ENCODE measurements around the gene EMSY.
"Not testable (repeated sequence)": the region's sequence is repeated elsewhere in the genome, so short reads cannot be mapped to it uniquely, and the experiment has no call there.

Gene EMSY

GRCh38 chr11:76568621-76569020 is 123.8 kb downstream of the EMSY start:
- no peak for DNase-seq (ENCODE audit: low spot score)

- DNase-seq (ENCODE audit: low spot score) = not testable (repeated sequence)
Measured at GRCh38 chr11:76572181-76572875, 127.5 kb downstream of the EMSY start.

GRCh38 chr11:76574406-76574805 is 129.6 kb downstream of the EMSY start:
- no peak for DNase-seq (ENCODE audit: low spot score)

- no peak for DNase-seq (ENCODE audit: low spot score)
Measured at GRCh38 chr11:76574879-76575278, 130.1 kb downstream of the EMSY start.

GRCh38 chr11:76577226-76577920 is 132.6 kb downstream of the EMSY start:
- DNase-seq (ENCODE audit: low spot score) = no peak

GRCh38 chr11:76577921-76578653 is 133.3 kb downstream of the EMSY start:
- DNase-seq (ENCODE audit: low spot score) = no peak

- no peak for DNase-seq (ENCODE audit: low spot score)
Measured at GRCh38 chr11:76578654-76579055, 133.8 kb downstream of the EMSY start.

GRCh38 chr11:76579056-76579751 is 134.4 kb downstream of the EMSY start:
- DNase-seq (ENCODE audit: low spot score) = no peak

- no peak for DNase-seq (ENCODE audit: low spot score)
Measured at GRCh38 chr11:76579752-76580151, 134.9 kb downstream of the EMSY start.

- DNase-seq (ENCODE audit: low spot score) = not testable (repeated sequence)
Measured at GRCh38 chr11:76582471-76582870, 137.7 kb downstream of the EMSY start.

GRCh38 chr11:76587820-76588454 is 143.1 kb downstream of the EMSY start:
- no peak for DNase-seq (ENCODE audit: low spot score)

GRCh38 chr11:76588455-76589325 is 143.9 kb downstream of the EMSY start:
- DNase-seq (ENCODE audit: low spot score) = no peak

GRCh38 chr11:76589477-76589876 is 144.7 kb downstream of the EMSY start:
- no peak for DNase-seq (ENCODE audit: low spot score)

GRCh38 chr11:76589964-76590950 is 145.4 kb downstream of the EMSY start:
- DNase-seq (ENCODE audit: low spot score) = no peak

GRCh38 chr11:76591416-76591815 is 146.6 kb downstream of the EMSY start:
- DNase-seq (ENCODE audit: low spot score) = no peak

GRCh38 chr11:76592025-76592914 is 147.5 kb downstream of the EMSY start:
- no peak for DNase-seq (ENCODE audit: low spot score)

GRCh38 chr11:76592961-76593360 is 148.1 kb downstream of the EMSY start:
- peak; percentile 14 for DNase-seq (ENCODE audit: low spot score)

GRCh38 chr11:76595091-76595490 is 150.3 kb downstream of the EMSY start:
- DNase-seq (ENCODE audit: low spot score) = not testable (repeated sequence)

- peak; percentile 22 for DNase-seq (ENCODE audit: low spot score)
Measured at GRCh38 chr11:76596652-76597051, 151.8 kb downstream of the EMSY start.

Data from D341Med (cell line).